Stimulated activated CD8-positive, alpha-beta memory T cell treated with anti-CD3 and anti-CD28 coated beads, Interleukin-12 subunit alpha, Interleukin-12 subunit beta, amount 100 ng/mL, for 1 hour (primary cell): ENCODE results near the gene ARL4C.

Experiments
- DNase-seq: peaks from one replicate; pipeline ENCODE4 v3.0.0-alpha.2; 2020; ENCODE audit warnings: low read depth

Gene ARL4C

DNA sequence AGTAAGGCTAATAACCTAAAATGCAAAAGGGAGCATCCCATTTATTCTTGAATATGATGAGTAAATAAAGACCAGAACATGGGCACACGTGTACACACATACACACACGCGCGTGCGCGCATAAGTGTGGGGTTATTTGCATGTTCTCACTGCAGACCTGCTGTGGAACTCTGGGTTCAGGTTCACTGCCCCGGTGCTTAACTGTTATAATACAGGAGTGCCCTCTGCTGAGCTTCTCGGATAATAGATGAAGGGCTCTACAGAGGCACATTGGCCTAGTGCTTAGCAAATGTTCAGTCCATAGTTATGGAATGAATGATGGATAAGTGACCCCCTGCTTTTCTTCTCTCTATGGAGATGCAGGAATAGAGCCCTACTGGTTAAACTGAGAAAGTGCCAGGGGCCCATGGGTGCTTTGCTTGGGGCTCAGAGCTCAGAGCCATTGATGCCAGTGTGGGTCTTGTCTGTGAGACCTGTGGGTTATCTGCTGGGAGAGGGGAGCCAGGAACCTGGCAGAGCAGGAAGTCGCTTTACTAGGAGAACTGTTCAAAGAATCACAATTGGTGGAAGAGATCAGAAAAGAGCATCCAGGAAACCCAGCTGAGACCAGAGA lies 3.6 kb upstream of the ARL4C start:
- peak; percentile 57 for DNase-seq

DNA sequence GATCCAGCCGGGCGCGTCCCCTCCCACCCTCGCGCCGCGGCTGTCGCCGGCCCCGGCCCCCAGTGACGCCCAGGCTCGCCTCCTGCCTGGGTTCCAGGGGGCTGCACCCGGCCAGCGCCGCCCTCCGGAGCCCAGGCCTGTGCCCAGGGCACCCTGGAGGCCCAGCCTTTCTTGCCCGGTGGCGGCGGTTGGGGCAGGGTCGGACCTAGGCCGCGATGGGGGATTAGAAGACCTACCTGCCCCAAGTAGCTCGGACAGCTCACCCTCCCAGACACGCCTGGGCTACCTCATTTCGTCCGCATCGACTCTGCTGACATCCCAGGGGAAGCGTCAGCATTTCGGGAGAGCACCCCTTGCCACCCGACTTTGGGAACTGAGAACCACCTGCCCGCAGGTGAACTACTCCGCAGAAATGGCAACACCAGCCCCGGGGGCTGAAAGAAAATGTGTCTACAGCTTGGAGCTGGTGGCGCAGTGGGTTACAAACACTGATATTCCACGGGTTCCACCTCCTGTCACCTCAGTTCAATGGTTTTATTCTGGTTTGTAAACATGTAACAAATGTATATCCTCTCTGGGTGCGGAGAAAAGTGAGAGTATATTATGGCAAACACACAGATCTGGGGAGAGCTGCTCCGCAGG lies 834 bp upstream of the ARL4C start:
- DNase-seq, result no peak

DNA sequence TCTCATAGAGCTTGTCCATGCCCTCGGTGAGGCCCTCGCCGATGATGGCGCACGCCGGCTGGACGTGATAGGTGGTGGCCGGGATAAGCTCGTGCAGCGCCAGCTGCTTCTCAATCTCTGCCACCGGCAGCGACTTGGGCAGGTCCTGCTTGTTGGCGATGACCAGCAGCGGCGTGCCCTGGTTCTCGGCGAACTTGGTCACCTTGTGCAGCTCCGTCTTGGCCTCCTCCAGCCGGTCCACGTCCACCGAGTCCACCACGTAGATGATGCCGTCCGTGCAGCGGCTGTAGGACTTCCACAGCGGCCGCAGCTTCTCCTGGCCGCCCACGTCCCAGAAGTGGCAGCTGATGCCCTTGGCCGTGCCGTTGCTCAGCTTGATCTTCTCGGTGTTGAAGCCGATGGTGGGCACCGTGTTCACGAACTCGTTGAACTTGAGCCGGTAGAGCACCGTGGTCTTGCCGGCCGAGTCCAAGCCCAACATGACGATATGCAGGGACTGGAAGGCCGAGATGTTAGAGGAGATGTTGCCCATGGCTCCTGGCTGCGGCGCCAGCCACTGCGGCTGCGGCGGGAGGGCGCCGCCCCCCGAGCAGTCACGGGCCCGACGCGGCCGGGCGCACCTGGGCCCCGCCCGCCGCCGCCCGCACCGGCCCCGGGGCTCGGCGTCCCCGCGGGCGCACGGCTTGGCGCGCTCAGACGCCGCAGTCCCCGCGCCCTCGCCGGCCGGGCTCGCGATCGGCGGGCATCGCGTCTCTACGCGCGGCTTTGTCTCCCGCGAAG lies 636 bp downstream of the ARL4C start:
- no peak for DNase-seq

DNA sequence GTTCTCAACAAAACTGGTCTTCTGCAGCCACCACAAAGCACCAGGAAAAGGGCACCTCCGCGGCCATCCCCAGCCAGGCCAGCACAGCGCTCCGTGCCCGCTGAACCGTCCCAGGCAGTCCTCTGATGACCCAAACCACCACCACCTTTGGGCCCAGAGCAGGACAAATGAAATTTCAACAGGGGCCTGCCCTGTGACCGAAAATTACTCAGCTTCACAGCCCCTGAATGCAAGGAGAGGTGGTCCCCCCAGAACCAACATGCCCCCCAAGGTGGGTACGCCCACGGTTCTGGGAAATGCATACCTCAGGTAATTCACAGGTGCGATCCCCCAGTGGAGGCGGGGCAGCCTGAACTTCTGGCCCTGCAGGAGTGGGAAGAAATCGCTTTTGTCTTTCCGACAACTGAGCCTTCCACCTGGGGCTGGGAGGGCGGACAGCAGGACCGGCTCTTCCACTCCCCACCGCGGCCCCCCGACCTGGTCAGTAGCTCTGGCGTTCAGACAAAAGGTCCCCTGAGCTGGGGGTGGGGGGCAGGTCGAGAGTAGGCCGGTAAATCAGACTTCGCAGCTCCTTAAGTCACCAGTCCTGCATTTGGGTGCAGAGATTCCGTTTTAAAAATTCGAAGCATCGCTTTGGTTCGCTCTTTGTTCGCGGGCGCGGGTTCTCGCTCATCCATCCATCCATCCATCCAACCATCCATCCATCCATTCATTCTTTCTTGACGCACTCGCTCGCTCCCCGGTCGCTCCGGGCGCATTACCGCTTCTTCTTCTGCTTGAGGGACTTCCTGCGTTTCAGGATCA lies 1.4 kb downstream of the ARL4C start:
- no peak for DNase-seq

DNA sequence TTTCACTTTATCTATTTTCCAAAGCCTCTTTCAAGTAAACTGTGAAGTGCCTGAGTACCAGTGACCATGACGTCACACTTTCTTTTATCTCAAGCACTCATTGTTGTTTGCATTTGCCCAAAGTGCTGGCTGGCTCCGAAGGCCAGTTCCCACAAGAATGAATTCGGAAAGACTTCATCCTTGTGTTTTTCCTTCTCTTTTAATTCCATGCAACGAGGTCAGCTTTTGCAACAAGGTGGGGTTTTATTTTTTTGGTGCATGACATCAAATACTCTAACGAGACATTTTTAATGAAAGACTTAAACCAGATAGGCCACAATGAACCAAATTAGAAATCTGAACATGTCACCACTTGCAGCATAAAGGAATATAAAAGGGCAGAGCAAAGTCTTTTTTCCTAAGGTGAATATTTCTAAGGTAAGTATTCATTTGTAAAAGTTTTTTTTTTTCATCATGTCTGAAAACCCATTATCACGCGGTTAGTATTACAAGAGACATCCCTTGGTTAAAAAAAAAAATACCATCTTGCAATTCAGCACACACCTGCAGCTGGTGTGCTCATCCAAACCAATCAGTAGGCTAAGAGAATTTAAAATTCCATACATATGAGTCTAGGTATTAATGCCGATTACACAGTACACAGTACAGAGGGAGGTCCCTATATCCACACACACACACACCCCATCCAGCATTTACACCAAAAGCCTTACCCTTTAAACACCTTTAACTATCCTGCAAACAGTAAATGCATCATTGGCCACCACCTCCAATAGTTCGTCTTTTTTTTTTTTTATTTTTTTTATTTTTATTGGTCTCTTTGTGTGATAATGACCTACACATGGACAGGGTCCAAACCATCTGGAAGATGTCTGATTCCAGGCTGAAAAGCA lies 2.3 kb downstream of the ARL4C start:
- DNase-seq, result no peak

DNA sequence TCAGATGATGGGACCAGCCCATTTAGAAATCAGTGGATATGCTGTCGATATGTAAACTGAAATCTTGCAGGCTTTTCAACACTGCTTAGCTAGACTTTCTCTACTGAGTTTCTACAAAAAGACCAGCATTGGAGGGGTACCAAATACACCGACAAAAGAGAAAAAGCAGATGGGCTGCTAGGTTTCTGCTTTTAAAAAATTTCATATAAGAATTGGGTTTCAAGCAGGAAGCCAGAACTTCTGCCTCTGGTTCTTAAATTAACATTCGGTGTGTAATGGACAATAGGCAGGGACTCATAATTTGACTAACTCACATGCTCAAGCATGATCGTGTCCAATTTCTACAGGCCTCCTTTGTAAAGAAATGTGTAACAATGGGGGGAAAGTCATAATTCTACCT lies 3.1 kb downstream of the ARL4C start:
- no peak for DNase-seq

DNA sequence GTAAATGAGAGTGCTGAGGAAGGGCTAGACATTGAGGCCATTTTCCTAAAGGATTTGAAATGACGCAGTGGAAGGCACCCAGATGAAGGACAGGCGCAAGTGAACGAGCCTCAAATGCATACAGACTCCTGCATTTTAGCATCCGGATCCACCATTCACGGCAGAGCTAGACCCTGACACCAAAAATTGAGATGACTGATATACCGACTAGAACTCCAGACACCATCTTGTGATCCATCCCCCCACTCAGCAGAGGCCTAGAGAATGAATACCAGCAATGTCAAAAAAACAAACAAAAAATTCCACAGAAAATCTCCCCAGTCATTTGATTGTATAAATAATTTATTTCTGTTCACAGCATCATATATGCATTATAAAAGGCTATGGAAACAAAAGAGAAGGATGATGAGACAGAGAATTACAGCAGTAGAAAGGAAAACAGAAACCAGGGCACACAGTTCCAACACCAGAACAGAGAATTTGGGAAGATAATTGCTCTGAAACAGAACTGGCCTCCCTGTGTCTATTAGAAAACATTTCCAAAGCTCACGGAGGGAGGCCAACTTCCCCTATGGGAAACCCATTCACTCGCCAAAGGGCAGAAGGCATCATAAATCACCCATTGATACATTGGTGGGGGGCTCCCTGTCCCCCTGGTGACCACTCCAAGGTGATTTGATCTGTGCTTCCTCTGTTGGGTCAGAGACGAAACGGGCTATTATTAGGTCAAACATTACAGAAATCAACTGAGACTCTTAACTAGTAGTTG lies 4.0 kb downstream of the ARL4C start:
- DNase-seq, result no peak

DNA sequence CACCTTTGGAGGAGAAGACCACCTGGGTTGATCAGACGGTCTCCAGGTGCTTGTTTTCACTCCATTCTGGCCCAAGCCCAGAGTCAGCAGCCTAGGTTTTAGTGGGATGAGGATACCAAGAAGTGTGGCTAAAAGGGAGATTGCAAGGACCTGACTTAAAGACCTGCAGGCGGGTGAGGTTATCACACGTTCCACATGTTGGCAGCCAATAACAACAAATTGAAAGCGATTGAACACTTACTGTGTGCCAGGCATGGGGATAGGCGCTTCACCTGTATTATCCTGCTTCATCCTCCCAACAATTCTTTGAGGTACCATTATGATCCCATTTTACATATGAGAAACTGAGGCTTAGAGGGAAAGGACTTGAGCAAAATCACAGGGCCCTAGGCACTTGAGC lies 5.0 kb downstream of the ARL4C start:
- no peak for DNase-seq

DNA sequence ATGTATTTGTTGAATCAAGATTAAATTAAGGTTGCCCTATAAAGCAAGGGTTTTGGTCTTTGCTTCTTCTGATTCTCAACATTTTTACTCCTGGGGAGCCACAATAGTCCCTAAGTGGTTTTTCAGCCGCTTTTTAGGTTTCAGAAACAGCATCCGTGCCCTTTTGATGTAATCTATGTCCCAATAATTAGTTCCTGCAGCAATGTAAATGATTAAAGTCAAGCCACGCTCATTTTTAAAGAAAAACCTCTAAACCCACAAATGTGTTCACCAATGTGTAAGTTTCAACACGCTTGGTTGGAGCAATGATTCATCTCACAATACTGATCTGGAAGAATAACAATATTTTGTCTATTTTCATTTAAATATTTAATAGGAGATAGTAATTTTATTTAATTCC lies 5.6 kb downstream of the ARL4C start:
- DNase-seq, result no peak

DNA sequence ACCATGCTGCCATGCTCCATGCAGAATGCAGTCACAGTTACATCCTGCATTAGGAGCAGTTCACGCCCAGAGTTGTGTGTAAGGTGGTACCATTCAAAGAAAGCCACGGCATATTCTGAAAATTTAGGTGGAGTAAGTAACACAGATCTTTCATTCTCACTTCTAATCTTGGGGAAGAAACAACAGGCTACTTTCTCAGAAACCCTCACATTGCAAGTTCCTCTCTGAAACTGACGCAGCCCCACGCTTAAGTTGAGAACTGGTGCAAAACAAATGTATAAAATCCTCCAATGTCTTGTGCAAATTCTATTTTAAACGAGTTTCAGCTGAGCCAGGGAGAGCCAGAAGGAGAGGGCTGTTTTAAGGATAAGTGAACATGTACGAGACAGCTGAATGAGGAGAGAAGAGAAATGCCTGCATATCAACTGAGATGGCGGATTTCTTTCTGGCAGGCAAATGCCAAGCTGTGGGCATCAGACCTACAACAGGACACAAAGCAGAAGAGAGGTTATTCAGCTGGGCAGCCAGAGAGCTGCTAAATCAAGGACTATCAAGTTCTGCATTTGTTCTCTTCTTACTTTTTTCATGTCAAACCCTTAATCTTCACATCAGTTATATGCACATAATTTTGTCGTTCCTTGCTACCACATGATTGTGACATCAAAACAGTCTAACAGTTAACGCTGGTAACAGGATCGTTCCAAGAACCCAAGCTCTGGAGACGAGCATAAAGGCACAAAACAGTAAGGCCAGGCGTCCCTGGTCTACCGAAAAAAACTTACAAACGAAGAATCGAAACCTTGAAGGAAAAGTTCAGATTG lies 6.4 kb downstream of the ARL4C start:
- DNase-seq, result no peak

DNA sequence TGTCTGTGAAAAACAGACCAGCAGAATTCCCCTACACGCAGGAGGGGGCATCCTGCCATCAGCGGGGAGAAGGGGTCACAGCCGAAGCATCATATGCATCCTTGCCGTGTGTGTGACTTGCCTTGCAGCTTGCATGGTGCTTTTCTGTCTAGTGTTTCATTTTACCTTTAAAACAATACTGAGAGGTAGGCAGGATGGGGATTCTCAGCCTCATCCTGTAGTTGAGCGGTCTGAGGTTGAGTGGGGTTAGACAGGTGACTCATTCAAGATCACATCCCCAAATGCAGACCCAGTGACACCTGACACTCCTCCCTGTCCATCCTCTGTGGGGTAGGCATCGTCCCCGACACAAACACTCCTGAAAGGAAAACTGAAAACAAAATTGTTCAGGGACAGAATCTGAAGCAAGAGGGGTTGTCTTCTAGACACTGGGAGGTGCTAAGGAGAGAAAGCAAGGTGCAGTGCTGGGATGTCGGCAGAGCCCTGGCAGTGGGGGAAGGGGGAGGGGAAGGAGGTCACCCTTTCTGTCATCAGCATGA lies 7.9 kb downstream of the ARL4C start:
- DNase-seq, result peak; percentile 51

DNA sequence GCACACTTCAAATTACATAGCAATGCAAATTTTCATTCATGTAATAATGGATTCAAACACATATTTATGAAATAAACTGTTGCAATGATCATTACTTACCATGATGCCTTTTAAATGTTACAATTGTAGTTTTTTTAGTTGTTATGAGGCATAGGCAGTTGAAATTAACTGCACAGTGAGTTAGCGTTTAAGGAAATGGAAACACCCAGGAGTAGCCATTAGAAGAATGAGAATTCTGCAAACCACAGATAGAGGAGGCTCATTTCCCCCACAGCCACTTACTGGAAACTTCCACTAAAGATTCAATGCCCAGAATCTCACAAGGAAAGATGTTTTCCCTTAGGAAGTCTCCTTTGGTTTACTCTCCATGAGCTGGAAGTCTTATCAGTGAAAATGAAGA lies 8.4 kb downstream of the ARL4C start:
- DNase-seq, result no peak

DNA sequence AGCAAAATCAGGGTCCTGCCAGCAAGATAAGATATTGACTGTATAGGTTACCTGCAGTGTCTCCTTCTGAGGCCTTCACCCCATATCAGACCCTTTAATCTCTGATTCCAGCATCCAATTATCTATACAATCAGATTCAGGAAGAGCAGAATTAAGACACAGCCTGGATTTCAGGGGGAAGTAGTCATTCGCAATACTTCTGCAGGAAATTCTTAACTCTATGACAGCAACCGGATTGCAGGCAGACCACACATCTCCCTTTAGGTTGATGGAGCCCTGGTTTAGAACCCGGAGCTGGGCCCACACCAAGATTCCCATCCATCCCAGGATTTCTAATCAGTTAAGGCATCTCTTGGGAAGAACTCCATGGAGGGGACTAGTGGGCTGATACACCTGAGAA lies 9.5 kb downstream of the ARL4C start:
- DNase-seq, result no peak

DNA sequence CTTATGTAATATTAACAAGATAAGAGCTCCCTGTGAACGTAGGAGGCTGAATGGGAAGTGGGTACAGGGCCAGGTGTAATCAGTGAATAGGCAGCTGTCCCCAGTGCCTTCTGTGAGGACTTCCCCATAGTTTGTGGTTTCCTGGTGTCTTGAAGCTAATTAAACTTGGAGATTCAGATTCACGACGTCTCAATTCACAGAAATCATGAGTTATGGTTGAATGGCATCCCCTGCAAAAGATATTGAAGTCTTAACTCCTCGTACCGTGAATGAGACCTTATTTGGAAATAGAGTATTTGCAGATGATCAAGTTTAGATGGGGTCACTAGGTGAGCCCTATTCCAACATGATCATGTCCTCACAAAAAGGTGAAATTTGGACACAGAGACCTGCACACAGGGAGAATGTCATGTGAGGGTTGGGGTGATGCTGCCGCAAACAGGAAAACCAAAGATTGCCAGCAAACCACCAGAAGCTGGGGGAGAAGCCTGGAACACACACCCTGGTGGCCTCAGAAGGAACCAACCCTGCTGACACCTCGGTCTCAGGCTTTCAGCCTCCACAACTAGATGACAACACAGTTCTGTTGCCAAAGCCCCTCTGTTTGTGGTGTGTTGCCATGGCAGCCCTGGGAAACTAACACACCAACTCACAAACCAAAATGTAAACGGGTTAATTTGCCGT lies 13.2 kb downstream of the ARL4C start:
- DNase-seq, result peak; percentile 75

DNA sequence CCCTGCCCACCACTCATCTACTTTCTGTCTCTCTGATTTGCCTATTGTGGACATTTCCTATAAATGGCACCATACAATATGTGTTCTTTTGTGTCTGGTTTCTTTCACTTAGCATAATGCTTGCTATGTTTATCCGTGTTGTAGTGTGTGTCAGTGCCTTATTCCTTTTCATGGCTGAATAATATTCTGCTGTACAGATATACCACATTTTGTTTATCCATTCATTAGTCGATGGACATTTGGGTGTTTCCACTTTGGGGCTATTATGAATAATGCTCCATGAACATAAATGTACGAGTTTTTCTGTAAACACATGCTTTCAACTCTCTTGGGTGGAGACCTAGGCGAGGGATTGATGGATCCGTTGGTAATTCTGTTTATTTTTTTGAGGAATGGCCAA lies 15.6 kb downstream of the ARL4C start:
- DNase-seq, result no peak

DNA sequence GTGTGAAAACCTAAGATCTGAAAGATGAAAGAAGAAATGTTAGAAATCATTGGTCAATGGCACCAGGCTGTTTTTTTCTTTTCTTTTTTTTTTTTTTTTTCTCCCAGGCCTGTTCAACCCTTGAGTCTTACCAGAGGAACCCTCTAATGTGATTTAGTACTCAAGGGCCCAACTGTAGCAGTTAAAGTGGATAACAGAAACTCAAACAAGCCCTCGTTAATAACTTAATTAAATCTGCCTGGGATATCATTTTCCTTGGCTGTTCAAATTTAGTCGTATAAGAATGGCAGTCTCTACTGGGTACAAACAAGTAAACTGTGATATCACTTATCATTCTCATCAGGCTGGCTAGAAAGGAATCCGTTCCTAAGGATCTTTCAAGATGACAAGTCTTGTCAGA lies 16.5 kb downstream of the ARL4C start:
- DNase-seq, result no peak

DNA sequence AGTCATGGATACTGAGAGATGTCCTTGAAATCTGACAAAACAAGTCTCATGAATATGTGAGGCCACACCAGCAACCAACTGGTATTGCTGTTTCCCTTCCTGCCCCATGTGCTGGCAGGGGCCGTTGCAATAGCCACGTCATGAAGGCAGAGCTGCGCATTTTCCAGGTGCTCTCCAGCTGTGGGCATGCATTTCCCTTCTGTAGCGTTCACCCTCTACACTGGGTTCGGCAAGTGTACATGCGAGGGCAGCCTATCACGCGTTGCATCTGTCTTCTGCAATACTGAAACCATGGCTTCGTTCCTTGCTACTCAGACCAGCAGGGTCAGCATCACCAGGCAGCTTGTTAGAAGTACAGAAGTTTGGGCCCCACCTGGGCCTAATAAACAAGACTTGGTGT lies 17.4 kb downstream of the ARL4C start:
- DNase-seq, result no peak

DNA sequence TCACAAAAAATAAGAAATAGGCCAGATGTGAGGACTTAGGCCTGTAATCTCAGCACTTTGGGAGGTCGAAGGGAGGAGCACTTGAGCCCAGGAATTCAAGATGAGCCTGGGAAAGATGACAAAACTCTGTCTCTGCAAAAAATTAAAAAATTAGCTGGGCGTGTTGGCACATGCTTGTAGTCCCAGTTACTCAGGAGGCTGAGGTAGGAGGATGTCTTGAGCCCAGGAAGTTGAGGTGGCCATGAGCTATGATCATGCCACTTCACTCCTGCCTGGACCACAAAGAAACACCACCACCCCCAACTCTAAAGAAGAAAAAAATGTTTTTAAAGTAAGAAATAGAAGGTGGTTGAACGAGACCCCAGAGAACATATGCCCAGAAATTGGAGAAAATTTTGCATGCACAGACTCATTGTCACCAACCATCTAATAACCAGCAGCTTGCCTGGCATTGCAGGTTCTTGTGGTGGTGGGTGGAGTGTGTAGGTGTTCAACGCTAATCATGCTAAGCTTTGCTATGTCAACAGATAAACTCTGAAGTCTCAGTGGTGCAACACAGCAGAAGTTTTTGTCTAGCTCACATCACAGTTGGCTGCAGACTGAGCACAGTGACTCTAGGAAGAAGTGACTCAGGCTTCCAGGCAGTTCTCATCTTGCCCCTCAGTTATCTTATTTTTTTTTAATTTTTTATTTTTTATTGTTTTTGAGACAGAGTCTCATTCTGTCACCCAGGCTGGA lies 18.6 kb downstream of the ARL4C start:
- no peak for DNase-seq
